B cell (primary cell): ENCODE results near the gene RALA.

Experiments used
- CTCF ChIP-seq: fragments of 200-600 bp; IDR thresholded peaks from one replicate; pipeline ENCODE4 v1.8.0; 2022; ENCODE audit warnings: antibody characterized with exemption, mild to moderate bottlenecking
- EZH2 ChIP-seq: IDR thresholded peaks from 2 replicates; pipeline ENCODE4 v1.6.1; 2012; ENCODE audit warnings: borderline replicate concordance, low read depth, mild to moderate bottlenecking, moderate library complexity, low read length; ENCODE audit not compliant: insufficient read depth, poor library complexity, severe bottlenecking

GRCh38 chr7:39745320-39745719 lies 121.9 kb downstream of the RALA start:
- TF ChIP-seq CTCF = no peak
- no peak for TF ChIP-seq EZH2
